Mononuclear cell (primary cell): ENCODE data around the gene ATF6. TPM values are rescaled to one million over a fixed set of nuclear protein-coding genes. Genes with fewer than 3 reads are reported as not detected.

Experiments
- H3K27me3 ChIP-seq: 2 replicates; pipeline ENCODE4 v1.6.0; 2011; ENCODE audit warnings: low read length, control low read depth; ENCODE audit not compliant: insufficient read depth
- H3K4me1 ChIP-seq: 2 replicates; pipeline ENCODE4 v1.5.1; 2011; ENCODE audit warnings: mild to moderate bottlenecking, low read length, control low read depth; ENCODE audit not compliant: insufficient read depth
- H3K4me3 ChIP-seq: 2 replicates; pipeline ENCODE4 v1.5.1; 2011; ENCODE audit warnings: mild to moderate bottlenecking, low read length, moderate library complexity
- H3K9me3 ChIP-seq: 2 replicates; pipeline ENCODE4 v1.5.1; 2011; ENCODE audit warnings: low read depth, mild to moderate bottlenecking, control low read depth, low read length
- total RNA-seq: library from RNA; depleted of rRNA; stranded (reverse); fragments of >200 nt; gene quantifications from one replicate; pipeline ENCODE4 v1.2.3, GENCODE V29; 2012

The ATF6 gene
- total RNA-seq, 1 donor = 27.5 TPM

DNA sequence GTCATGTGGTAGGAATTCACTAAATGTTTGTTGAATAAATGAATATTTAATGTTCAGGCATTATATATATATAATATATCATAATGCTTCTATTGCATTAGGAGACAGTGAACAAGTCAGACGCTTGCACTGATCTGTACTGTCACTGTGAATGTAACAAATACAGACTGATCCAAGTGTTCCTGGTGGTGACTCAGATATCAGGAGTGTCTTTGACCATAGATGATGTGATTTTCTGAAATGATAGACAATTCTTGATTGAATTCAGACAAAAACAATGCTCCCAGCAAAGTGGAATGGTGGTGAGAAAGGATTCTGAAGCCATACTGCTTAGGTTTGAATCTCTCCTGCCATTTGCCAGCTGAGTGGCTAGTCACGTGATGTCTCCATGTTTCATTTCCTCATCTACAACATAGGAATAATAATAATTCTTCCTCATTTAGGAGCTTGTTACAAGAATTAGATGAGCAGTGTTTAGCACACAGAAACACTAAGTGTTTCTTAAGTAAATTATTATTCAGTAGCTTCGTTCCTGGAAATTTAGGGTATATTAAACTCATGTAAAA, 186.6 kb downstream of the ATF6 start:
- Histone ChIP-seq H3K4me1 (peaks cover 16% of the 10 kb centered on the region), H3K9me3 (no peaks in the 10 kb centered on the region), H3K27me3 (no peaks in the 10 kb centered on the region), H3K4me3 (no peak overlapping the region)

DNA sequence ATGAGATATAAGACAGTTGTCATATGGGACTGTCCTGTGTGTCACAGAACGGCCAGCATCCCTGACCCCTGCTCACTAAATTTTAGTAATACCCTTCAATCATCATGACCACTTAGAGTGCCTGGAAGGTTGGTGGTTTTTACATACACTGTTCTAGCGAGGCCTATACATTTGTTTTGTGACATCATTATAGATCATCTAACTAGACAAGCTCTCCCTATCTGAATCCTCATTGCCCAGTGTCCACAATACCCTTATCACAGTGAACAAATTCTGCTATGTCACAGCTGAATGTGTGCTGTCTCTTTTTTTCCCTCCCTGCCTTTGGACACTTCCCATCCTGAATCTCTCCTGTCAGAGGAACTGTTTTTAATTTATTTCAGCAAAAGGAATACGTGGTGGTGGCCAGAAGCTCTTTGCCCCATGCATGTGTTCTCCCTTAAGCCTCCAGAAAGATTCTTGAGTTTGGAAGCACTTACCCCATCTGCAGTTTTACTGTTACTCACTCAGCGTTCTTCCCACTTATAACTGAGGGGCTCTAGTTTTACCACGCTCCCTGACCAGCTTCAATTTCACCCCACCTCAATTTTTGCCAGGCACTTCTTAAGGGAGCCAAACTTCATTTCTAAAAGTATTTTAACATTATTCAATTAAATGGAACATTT, 187.3 kb downstream of the ATF6 start:
- peaks cover 16% of the 10 kb centered on the region for H3K4me1 ChIP-seq
- H3K27me3 ChIP-seq = no peaks in the 10 kb centered on the region

DNA sequence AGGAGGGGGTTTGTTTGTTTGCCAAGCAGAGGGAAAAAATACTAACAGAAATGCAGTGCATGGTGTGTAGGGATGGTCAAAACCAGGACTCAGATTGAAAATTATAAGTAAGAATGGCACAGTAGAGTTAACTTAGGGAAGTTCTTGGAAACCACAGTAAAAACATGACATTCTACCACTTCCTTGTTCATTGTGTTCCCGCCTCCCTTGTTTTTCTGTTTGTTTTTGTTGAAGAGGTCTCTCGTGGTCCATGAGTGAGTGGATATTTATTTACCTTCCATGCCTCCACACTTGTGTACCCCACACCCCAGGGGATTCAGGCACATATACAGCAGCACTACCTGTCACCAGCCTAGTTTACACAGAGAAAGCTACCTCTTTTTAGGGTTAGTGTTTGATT, 187.9 kb downstream of the ATF6 start:
- H3K4me1 ChIP-seq = peaks cover 16% of the 10 kb centered on the region
- no peaks in the 10 kb centered on the region for H3K27me3 ChIP-seq
- no peaks in the 10 kb centered on the region for H3K9me3 ChIP-seq
- H3K4me3 ChIP-seq = no peak overlapping the region

More for the DNA sequence above, 187.3 kb downstream of the ATF6 start:
- Histone ChIP-seq H3K9me3 (no peaks in the 10 kb centered on the region), H3K4me3 (no peak overlapping the region)

DNA sequence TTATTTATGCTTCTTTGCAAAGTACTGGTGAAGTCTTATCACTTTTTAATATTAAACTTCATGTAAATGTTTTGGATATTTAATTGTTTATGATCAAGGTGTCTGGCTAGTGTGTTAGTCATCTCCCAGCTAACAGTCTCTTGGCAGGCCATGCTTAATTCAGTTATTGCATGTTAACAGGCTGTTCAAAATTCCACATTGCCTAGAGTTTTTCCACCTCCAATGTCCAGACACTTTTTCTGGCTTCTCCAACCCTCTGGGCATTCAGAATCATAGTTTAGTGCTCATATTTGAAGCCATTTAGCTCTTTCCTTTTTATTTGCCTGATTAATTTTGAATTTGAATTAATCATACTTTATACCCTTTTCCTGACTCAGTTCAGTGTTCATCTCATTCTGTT, 188.3 kb downstream of the ATF6 start:
- Histone ChIP-seq H3K4me1 (peaks cover 16% of the 10 kb centered on the region), H3K27me3 (no peaks in the 10 kb centered on the region), H3K4me3 (no peak overlapping the region)

DNA sequence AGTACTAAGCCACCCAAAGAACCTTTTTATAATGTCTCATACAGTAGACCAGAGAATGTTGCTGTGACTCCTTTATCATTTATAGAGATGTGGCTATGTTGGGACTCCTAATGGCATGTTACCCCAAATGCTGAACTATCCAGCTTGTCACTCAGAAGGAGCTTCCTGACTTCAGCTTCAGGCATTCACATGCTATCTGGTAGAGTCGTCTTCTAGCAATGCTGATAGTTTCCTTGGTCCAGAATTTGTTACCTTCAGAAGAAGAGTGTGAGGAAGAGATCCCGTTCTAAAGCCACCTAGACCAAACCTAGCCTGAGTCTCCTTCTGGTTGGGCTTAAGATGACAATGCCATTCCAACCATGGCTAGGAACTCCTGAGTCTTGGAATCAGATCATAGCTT, 189.5 kb downstream of the ATF6 start:
- H3K4me1 ChIP-seq = peaks cover 16% of the 10 kb centered on the region
- no peak overlapping the region for H3K4me3 ChIP-seq
- H3K9me3 ChIP-seq = no peaks in the 10 kb centered on the region
- H3K27me3 ChIP-seq = no peaks in the 10 kb centered on the region

More for the DNA sequence above, 188.3 kb downstream of the ATF6 start:
- H3K9me3 ChIP-seq = no peaks in the 10 kb centered on the region

DNA sequence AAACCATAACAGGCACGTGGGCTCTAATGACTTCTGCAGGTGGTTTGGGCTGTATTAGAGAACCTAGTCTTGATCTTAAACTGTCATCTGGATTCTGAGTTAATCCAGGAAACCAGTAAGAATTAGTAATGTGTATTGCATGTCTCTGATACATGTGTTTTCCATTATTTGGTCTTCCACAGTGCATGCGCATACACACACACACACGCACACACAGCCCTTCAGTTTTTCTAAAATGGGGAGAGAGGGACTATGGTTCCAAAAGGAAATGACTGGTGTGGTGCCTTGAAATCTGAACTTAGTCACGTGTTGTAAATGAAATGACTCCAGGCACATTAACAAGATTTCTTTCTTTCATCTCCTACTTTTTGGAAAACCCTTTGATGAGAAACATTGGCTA, 190.0 kb downstream of the ATF6 start:
- Histone ChIP-seq H3K4me1 (peaks cover 16% of the 10 kb centered on the region), H3K4me3 (no peak overlapping the region), H3K9me3 (no peaks in the 10 kb centered on the region), H3K27me3 (no peaks in the 10 kb centered on the region)

DNA sequence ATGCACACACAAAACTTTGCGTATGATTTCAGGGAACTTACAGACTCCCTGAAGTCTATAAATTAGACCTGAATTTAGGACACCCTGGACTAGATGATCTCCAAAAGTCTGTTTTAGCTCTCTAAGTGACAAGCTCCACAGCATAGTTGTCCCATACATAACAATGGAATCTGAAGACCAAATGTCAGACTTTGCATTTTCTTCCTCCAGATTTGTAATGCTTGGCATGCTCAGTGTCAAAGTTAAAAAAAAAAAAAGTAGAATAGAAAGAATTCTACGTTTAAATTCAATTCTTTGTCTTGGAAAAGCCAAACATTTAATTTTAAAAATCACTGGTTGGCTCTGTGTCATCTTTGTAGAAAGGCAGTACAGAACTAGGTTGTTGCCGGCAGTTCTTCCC, 190.8 kb downstream of the ATF6 start:
- Histone ChIP-seq H3K27me3 (no peaks in the 10 kb centered on the region), H3K4me3 (no peak overlapping the region), H3K4me1 (peaks cover 21% of the 10 kb centered on the region), H3K9me3 (no peaks in the 10 kb centered on the region)

DNA sequence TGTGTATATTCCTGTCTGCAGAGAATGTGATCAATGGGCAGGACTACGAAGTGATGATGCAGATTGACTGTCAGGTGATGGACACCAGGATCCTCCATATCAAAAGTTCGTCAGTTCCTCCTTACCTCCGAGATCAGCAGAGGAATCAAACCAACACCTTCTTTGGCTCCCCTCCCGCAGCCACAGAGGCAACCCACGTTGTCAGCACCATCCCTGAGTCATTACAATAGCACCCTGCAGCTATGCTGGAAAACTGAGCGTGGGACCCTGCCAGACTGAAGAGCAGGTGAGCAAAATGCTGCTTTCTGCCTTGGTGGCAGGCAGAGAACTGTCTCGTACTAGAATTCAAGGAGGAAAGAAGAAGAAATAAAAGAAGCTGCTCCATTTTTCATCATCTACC, 192.3 kb downstream of the ATF6 start:
- Histone ChIP-seq H3K9me3 (no peaks in the 10 kb centered on the region), H3K27me3 (no peaks in the 10 kb centered on the region), H3K4me3 (no peak overlapping the region), H3K4me1 (peaks cover 18% of the 10 kb centered on the region)

DNA sequence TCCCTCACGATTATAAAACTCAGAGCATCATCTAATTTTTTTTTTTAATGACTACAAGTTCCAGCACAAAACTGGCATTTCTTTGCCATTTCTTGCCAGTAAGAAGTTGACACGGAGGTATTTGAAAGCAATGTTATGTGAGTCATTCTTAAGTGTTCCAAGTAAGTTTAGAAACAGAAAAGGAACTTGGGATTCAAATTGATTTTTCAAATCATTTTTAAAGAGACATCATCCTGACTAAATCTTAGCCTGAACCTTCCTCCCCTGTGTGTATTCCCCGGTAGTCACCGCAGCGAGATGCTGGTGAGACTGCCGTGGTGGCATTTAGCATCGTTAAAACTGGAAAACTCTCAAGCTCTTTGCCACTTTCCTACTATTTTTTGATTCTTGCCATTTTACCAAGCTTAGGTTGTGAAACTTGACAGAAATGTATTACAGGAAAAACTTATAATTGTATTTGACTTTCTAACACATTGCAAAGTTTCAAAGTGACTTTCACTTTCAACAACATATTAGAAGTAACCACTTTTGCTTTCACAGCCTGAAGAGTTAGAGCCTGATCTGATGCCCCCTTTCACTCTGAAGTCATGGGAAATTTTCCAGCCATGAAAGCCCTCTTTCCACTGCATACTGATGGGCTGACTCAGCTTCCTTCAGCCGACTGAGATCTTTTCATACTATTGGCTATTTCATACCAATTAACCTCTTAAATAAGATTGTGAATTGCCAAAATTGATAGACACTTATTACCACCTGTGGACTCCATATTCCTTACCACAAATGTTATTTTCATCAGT, 196.2 kb downstream of the ATF6 start:
- Histone ChIP-seq H3K27me3 (no peaks in the 10 kb centered on the region), H3K4me1 (peaks cover 9% of the 10 kb centered on the region), H3K9me3 (no peaks in the 10 kb centered on the region), H3K4me3 (peak overlapping the region; percentile 24)

DNA sequence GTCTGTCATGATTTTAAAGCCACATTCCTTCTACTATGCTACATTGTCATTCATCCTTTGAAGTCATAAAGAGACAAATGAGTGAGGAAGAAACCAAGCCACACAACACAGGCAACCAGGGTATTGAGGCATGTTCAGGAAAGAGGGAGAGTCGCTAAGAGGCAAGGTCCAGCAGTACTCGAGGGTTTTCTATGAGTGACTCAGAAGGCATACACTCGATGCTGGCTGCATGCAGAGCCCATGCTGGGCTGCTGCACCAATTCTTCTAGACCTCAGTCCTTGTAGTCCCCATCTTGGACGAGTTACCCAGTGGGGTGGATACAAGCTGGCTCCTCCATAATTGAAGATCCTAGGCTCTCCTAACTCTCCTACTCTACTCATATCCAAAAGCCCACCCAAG, 199.9 kb downstream of the ATF6 start:
- Histone ChIP-seq H3K9me3 (no peaks in the 10 kb centered on the region), H3K4me1 (peaks cover 9% of the 10 kb centered on the region), H3K4me3 (no peak overlapping the region), H3K27me3 (no peaks in the 10 kb centered on the region)

DNA sequence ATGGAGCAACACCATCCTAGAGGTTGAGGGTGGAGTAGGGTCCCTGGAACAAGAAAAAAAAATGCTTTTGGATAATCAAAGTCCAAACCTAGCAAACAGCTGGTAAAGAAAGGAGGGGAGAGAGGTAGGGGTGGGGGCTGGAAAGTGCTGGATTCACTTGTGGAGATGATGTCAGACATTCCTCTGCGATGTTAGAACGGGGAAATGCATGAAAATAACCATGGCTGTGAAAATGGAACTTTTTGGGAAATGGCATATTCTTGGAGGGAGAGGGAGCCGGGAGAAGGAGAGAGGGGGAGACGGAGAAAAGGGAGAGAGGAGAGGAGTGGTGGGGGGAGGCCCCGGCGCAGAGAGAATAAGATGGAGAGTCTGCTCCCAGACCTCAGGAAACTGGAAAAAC, 203.9 kb downstream of the ATF6 start:
- Histone ChIP-seq H3K4me1 (no peaks in the 10 kb centered on the region), H3K4me3 (no peak overlapping the region), H3K9me3 (no peaks in the 10 kb centered on the region), H3K27me3 (no peaks in the 10 kb centered on the region)

DNA sequence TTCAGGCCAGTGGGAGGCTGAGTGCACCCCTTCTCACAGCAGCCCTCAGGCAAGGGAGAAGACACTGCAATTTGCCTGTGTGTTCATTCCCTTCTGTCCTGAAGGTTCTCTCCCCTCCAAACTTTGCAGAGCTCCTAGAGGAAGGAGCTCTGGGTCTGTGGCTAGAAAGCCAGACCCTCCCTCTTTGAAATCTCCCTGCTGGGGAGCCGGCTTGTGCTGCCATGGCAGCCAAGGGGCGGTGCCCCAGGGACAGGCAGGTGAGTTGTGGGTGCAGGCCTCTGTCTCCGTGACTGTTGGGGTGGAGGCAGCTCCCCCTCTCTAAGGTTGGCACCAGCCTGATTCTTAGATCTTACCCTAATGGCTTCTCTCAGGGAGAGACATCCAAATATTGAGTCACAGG, 204.5 kb downstream of the ATF6 start:
- Histone ChIP-seq H3K4me1 (no peaks in the 10 kb centered on the region), H3K4me3 (no peak overlapping the region), H3K9me3 (no peaks in the 10 kb centered on the region), H3K27me3 (no peaks in the 10 kb centered on the region)

DNA sequence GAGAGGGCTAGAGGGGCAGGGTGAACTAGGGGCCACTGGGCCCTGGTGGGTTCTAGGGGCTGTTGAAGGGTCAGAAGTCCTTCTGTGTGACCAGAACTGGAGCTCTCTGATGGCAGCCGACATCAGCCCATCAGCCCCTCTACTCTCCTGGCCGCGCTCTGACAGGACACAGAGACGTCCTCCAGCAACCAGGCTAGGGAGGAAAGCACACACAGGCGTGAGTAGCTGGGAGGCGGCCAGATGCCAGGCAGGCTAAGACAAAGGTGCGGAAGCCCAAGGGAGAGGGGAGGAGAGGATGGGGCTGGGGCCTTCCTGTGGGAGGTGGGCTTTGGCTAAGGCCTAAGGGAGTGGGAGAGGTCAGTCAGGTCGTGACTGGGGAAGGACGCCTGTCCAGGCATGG, 206.7 kb downstream of the ATF6 start:
- H3K4me1 ChIP-seq = no peaks in the 10 kb centered on the region
- H3K4me3 ChIP-seq = no peak overlapping the region
- no peaks in the 10 kb centered on the region for H3K27me3 ChIP-seq
- no peaks in the 10 kb centered on the region for H3K9me3 ChIP-seq

DNA sequence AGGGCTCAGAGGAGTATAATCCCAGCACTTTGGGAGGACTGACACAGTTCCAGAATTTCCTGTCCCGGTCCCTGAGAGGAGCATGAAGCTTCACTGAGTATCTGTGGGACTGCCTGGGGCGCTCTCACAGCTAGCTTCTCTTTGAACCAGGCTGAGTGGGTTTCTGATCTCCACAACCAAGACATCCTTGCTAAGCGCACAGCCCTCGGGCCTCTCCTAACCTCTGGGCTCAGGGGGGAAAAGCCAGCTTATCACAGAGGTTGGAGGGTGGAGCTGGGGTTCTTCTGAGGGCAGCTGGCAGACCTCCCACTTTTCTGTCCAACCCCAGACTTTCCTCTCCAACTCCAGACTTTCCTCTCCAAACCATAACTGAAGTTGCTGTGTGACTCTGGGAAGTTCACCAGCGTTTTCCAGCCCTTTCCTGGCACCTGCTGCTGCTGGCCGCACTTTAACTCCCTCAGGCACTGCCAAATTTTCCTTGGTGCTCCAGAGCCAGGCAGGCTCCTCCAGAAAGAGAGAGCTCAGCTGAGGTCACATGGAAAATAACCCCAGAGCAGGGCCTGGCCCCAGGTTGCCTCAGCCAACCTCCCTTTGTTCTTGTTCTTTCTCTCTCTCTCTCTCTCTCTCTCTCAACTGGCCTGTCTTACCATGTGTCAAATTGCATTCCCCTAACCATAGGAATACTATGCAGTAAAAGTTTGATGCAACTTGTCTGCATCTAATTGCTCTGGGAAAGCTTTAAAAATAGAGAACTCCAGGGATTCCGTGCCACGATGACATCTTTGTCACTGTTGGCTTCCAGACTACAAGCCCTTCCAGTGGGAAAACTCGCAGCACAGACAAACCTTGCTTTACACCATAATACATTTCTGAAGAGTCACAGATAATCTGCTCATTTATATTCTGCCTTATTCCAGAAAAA, 208.1 kb downstream of the ATF6 start:
- H3K27me3 ChIP-seq = no peaks in the 10 kb centered on the region
- H3K4me1 ChIP-seq = no peaks in the 10 kb centered on the region
- no peaks in the 10 kb centered on the region for H3K9me3 ChIP-seq
- H3K4me3 ChIP-seq = no peak overlapping the region
